ENCODE data around the gene FBXO21.

FBXO21 gene

DNA sequence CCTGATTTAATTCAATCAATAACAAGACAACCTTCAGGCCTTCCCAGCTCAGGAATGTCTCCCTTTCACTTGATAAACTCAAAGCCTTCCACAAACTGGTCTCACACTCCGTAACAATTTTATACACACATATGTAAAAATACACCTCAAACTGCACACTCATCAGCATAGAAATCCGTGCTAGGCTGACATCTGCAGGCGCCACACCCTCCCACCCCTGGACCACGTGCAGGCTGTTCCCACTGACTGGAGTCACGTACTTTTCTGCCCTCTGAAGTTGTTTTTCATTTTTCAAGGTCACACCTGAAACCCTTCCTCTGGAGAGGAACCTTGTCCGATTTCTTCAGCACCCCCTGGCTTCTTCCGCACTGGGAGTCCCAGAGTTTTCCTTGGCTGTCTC lies 27.6 kb downstream of the FBXO21 start:
- no peak for ATAC-seq

DNA sequence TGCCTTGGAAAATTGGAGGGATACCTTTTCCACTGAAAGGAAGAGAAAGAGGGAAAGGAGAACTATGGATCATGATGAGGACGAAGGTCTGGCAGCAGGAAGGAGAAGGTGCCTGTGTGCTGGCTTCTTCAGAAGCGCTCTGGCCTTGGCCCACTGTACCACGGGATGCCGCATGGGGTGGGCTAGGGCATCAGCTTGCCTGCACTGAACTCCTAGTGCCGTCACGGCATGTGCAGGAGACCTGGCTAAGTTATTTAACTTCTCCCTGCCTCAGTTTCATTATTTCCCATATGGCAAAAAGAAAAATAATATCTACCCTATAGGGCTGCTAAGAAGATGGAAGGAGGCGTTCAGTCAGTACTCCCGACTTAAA lies 28.1 kb downstream of the FBXO21 start:
- ATAC-seq: no peak

DNA sequence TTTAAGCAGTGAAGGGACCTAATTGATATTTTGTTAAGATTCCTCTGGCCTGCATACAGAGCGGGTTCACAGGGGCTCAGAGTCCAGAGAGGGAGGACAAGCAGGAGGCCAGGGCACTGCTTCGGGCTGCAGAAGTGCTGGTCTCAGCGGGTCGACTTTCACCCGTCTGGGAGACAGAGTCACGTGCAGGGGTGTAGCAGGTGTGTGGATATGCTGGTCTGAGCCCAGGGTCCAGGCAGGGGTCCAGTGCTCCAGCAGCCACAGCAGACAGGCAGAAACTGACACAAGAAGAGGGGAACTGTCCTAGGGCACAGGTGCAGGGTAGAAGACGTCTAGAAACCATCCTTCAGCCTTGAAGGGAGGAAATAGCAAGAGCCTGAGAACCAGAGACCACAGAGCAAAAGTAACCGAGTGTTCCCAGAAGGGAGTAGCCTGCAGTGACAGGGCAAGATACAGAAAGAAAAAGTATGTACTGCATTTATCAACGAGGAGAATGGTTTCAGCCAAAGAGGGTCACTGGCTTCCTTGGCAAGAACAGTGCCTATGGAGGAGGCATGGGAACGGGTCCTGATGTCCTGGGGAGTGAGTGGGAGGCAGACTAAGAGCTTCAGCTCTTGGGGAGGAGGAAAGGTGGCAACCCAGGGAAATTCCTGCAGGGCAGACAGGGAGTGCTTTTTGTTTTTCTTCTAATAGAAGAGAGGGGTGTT lies 28.7 kb downstream of the FBXO21 start:
- no peak for ATAC-seq

DNA sequence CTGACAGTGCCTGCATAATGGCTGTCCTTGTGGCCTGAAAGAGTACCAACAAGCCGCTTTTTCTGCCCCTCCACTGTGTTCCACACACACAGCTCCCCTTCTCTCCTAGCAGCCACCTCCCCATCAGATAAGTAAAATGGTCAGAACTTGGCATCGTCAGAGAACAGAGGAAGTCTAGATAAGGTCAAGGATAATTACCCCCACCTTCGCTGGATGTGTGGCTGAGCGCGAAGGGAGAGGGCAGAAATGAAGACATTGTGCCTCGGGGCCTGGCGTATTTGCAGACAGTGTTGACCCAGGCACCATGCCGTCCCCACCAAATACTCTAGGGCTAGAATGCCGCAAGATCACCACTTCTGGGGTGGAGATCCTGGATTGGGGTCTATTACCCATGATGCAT lies 30.6 kb downstream of the FBXO21 start:
- no peak for ATAC-seq

DNA sequence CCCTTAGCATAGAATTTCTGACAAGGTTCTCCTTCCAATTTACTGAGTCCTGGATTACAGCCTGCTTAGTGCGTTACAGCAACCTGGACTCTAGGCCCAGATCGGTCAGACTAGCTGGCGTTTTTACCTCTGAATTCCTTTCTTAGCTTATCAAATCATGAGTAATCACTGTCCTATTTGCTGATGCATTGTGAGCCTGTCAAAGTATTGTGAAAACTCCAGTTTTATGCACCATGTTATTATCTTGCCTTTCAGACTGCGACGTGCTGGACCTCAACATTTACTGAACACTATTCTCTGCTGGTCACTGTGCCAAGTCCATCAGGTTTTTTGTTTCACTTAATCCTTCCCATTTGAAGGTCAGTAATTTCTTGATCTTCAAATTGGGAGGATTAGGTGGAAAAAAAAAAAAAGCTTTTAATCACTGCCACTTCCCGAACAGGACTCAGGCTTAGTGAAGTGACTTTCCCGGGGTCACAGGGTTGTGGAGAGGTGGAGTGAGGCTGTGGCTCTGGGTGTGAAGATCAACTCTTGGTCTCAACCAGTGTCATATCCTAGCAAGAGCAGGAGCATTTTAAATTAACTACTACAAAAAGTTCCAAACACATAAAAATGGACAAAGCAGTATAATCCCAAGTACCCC lies 31.2 kb downstream of the FBXO21 start:
- ATAC-seq: no peak

- no peak for ATAC-seq
Measured at GRCh38 chr12:117158096-117158495, 32.2 kb downstream of the FBXO21 start.

- peak; percentile 77 to 83 for ATAC-seq
Measured at GRCh38 chr12:117155278-117156060, 34.8 kb downstream of the FBXO21 start.

- no peak for ATAC-seq
Measured at GRCh38 chr12:117152793-117153775, 37.2 kb downstream of the FBXO21 start.

- ATAC-seq: no peak
Measured at GRCh38 chr12:117151403-117152031, 38.8 kb downstream of the FBXO21 start.

DNA sequence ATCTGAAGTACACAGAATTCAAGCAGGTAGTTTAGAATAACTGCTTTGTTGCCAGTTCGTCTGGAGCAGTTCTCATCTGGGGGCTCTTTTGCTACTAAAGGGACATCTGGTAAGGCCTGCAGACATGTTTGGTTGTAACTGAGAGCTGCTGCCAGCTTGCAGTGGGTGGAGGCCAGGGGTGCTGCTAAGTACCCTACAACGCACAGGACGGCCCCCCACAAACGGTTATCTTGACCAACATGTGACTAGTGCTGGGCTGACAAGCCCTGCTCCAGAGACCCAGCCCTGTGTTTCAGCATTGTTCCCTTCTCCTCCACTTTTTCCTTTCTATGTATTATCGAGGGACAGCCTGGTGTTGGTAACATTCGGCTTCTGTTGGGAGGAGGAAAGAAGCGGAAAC lies 40.8 kb downstream of the FBXO21 start:
- ATAC-seq: no peak

- ATAC-seq: peak; percentile 43 to 46
Measured at GRCh38 chr12:117148642-117149041, 41.6 kb downstream of the FBXO21 start.

DNA sequence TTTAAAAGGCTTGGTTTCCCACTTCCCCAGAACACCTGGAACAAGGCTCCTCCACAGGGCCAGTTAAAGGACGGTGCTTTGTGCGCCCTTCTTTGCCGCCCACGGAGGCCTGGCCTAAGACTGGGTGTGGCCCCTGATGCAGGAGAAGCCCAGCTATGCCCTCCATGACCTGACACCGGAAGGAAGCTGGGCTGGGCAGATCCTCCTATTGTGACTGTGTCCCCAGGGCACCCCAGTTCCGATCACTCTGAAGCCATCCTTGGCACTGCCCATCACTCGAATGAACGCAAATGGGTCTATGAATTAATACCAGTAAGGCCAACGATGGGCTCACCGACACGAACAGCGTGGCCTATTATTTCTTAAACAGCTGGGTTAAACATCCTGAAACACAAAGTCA lies 42.6 kb downstream of the FBXO21 start:
- no peak for ATAC-seq

- no peak for ATAC-seq
Measured at GRCh38 chr12:117145597-117146154, 44.6 kb downstream of the FBXO21 start.

DNA sequence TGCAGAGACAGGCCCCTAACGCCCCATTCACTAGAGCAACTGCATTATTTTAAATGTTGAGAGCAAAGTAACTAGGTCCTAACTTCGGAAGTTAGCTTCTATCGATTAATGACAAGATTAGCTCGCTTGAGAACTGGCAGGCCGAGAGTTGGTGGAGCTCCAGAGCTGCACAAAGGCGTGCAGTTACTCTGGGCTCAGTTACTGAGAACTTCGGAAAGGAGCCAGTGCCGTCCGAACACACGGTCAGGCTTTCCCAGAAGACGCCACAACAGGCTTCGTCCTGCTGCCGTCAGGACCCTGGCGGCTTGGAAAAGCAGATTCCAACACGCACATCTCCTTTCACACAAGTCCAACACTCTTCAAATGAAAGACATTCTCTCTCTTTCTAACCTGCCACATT lies 45.7 kb downstream of the FBXO21 start:
- ATAC-seq: no peak

DNA sequence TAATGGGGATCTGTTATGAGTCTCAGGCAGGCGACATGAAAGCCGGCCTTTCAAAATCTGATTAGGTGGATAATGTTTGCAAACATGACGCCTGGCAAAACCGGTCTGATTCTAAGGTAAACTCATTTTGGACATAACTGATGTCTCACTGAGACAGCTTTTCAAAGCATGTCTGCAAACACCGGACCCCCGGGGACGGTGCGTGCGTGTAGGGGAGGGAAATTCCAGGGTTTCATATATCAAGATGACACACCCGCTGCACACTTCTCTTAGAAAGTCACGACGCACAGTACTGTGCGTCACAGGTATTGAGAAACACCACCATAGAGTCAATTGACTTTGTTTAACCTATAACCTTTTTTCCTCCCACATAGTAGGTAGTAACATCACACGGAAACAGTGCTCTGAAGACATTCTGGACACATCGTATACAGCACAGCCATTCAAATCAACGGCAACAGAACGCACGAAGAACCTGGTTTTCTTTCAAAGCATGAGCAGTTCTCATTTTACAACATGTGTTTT lies 47.2 kb downstream of the FBXO21 start:
- peak; percentile 48 to 67 for ATAC-seq

DNA sequence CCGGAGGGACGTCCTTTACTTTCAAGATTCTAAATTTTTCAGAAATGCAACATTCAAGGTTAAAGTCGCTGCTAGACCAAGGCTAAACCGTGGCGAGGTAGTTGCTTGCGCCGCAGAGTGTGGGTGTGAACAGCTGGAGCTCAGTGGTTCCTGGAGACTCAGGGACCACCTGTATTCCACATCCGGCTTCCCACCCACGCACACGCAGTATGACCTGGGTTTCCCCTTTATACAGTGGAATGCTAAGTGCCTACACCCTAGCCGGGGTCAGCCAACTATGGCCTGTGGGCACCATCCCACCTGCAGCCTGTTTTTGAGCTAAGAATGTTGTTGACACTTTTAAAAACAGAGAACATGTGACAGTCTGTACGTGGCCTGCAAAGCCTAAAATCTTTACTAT lies 48.2 kb downstream of the FBXO21 start:
- ATAC-seq: no peak

- ATAC-seq: no peak
Measured at GRCh38 chr12:117141097-117141898, 49.0 kb downstream of the FBXO21 start.

- ATAC-seq: no peak
Measured at GRCh38 chr12:117140397-117141096, 49.7 kb downstream of the FBXO21 start.

- no peak for ATAC-seq
Measured at GRCh38 chr12:117139025-117139717, 51.1 kb downstream of the FBXO21 start.

Data from activated CD4-positive, CD25-positive, alpha-beta regulatory T cell treated with anti-CD3 and anti-CD28 coated beads, Interleukin-2, amount 50 U/mL, for 24 hours (primary cell).